ENCODE results near the gene ETFB. TPM values are rescaled to one million over a fixed set of nuclear protein-coding genes. Genes with fewer than 3 reads are reported as not detected.
"Not testable (repeated sequence)": the region's sequence is repeated elsewhere in the genome, so short reads cannot be mapped to it uniquely, and the experiment has no call there.

The ETFB gene
- 71.7 and 82.9 TPM in 2 replicates for total RNA-seq

- no peak for DNase-seq (ENCODE audit: low read depth in 2 of 2)
Measured at GRCh38 chr19:51365965-51366388, at the start of gene ETFB. Gene ETFB (minus strand): TSS chr19:51366388. CDS start chr19:51366326, 62 bp downstream.

- no peak for DNase-seq (ENCODE audit: low read depth in 2 of 2)
Measured at GRCh38 chr19:51415187-51415586, 49.0 kb upstream of the ETFB start.

GRCh38 chr19:51410950-51411748 is 45.0 kb upstream of the ETFB start:
- no peak for DNase-seq (ENCODE audit: low read depth in 2 of 2)

GRCh38 chr19:51407511-51408131 is 41.4 kb upstream of the ETFB start:
- DNase-seq (ENCODE audit: low read depth in 2 of 2), result peak; percentile 21 to 61

- DNase-seq (ENCODE audit: low read depth in 2 of 2), result no peak
Measured at GRCh38 chr19:51402117-51402516, 35.9 kb upstream of the ETFB start.

- DNase-seq (ENCODE audit: low read depth in 2 of 2), result not testable (repeated sequence)
Measured at GRCh38 chr19:51399936-51400335, 33.7 kb upstream of the ETFB start.

- DNase-seq (ENCODE audit: low read depth in 2 of 2), result no peak
Measured at GRCh38 chr19:51399231-51399630, 33.0 kb upstream of the ETFB start.

GRCh38 chr19:51398096-51398704 is 32.0 kb upstream of the ETFB start:
- DNase-seq (ENCODE audit: low read depth in 2 of 2), result peak; percentile 24 to 31

- DNase-seq (ENCODE audit: low read depth in 2 of 2), result not testable (repeated sequence)
Measured at GRCh38 chr19:51397453-51397852, 31.3 kb upstream of the ETFB start.

- DNase-seq (ENCODE audit: low read depth in 2 of 2), result no peak
Measured at GRCh38 chr19:51396175-51396574, 30.0 kb upstream of the ETFB start.

GRCh38 chr19:51394050-51394836 is 28.1 kb upstream of the ETFB start:
- peak; percentile 96 to 97 for DNase-seq (ENCODE audit: low read depth in 2 of 2)

GRCh38 chr19:51392701-51393100 is 26.5 kb upstream of the ETFB start:
- no peak for DNase-seq (ENCODE audit: low read depth in 2 of 2)

GRCh38 chr19:51391073-51391611 is 25.0 kb upstream of the ETFB start:
- no peak for DNase-seq (ENCODE audit: low read depth in 2 of 2)

- DNase-seq (ENCODE audit: low read depth in 2 of 2), result no peak
Measured at GRCh38 chr19:51389143-51389542, 23.0 kb upstream of the ETFB start.

GRCh38 chr19:51387924-51388389 is 21.8 kb upstream of the ETFB start, which contains the start of gene LIM2:
Gene LIM2 (minus strand): TSS chr19:51387974. CDS start chr19:51387443, 531 bp downstream.
- DNase-seq (ENCODE audit: low read depth in 2 of 2), result no peak

- DNase-seq (ENCODE audit: low read depth in 2 of 2), result no peak
Measured at GRCh38 chr19:51386882-51387520, 20.8 kb upstream of the ETFB start.

- no peak for DNase-seq (ENCODE audit: low read depth in 2 of 2)
Measured at GRCh38 chr19:51382004-51382403, 15.8 kb upstream of the ETFB start.

GRCh38 chr19:51380379-51380778 is 14.2 kb upstream of the ETFB start:
- DNase-seq (ENCODE audit: low read depth in 2 of 2), result no peak

- no peak for DNase-seq (ENCODE audit: low read depth in 2 of 2)
Measured at GRCh38 chr19:51377422-51377821, 11.2 kb upstream of the ETFB start.

- DNase-seq (ENCODE audit: low read depth in 2 of 2), result no peak
Measured at GRCh38 chr19:51375504-51376221, 9.5 kb upstream of the ETFB start.

Measured in lung microvascular endothelial cell (primary cell).